Type B pancreatic cell (in vitro differentiated cells): ENCODE measurements around the gene OR1L6. TPM values are rescaled to one million over a fixed set of nuclear protein-coding genes. Genes with fewer than 3 reads are reported as not detected.

Source experiments
- DNase-seq: peaks from one replicate; pipeline ENCODE4 v3.0.0; 2021; ENCODE audit warnings: mixed read lengths; ENCODE audit not compliant: unreplicated experiment; ENCODE audit errors: extremely low spot score
- H3K27ac Mint-ChIP-seq: 2 replicates; pipeline ENCODE4 v1.8.0; 2021; ENCODE audit warnings: mild to moderate bottlenecking, mixed read lengths
- H3K27me3 Mint-ChIP-seq: 2 replicates; pipeline ENCODE4 v1.8.0; 2021; ENCODE audit warnings: mixed read lengths
- H3K36me3 Mint-ChIP-seq: 2 replicates; pipeline ENCODE4 v1.8.0; 2021; ENCODE audit warnings: mixed read lengths
- H3K4me1 Mint-ChIP-seq: one replicate; pipeline ENCODE4 v1.8.0; 2021; ENCODE audit warnings: mixed read lengths; ENCODE audit not compliant: unreplicated experiment
- H3K4me3 Mint-ChIP-seq: 2 replicates; pipeline ENCODE4 v1.8.0; 2021; ENCODE audit warnings: mild to moderate bottlenecking, mixed read lengths
- H3K9me3 Mint-ChIP-seq: 2 replicates; pipeline ENCODE4 v1.8.0; 2021; ENCODE audit warnings: mixed read lengths
- CTCF ChIP-seq: fragments of 200-600 bp; sonication (generic); conservative IDR thresholded peaks from 2 replicates; pipeline ENCODE4 v1.5.0; 2021; ENCODE audit warnings: antibody characterized with exemption, mild to moderate bottlenecking
- total RNA-seq: library from RNA; stranded (reverse); gene quantifications from 2 replicates; pipeline ENCODE4 v1.2.1, GENCODE V29; 2021; ENCODE audit warnings: low replicate concordance

The OR1L6 gene
- total RNA-seq, 1 donor from 2014 or later = not detected

- Mint-ChIP-seq H3K9me3 (no peaks in the 10 kb centered on the region), H3K36me3 (no peaks in the 10 kb centered on the region), H3K27ac (no peak overlapping the region), H3K27me3 (peaks cover under 1% of the 10 kb centered on the region), H3K4me3 (no peak overlapping the region), H3K4me1 (no peaks in the 10 kb centered on the region)
- TF ChIP-seq CTCF = no peak
- no peak for DNase-seq
These were observed 25.7 kb downstream of the OR1L6 start for GRCh38 chr9:122767817-122768216.

- Mint-ChIP-seq H3K36me3 (no peaks in the 10 kb centered on the region), H3K9me3 (no peaks in the 10 kb centered on the region), H3K4me1 (no peaks in the 10 kb centered on the region), H3K27ac (no peak overlapping the region), H3K4me3 (no peak overlapping the region), H3K27me3 (peaks cover 12% of the 10 kb centered on the region)
- no peak for TF ChIP-seq CTCF
- no peak for DNase-seq
These were observed 34.9 kb downstream of the OR1L6 start for GRCh38 chr9:122777052-122777451.

GRCh38 chr9:122777935-122778627 lies 36.0 kb downstream of the OR1L6 start:
- Mint-ChIP-seq H3K27ac (no peak overlapping the region), H3K4me3 (no peak overlapping the region), H3K9me3 (no peaks in the 10 kb centered on the region), H3K36me3 (no peaks in the 10 kb centered on the region), H3K4me1 (no peaks in the 10 kb centered on the region), H3K27me3 (peaks cover 13% of the 10 kb centered on the region)
- no peak for DNase-seq
- no peak for TF ChIP-seq CTCF

GRCh38 chr9:122779181-122779580 lies 37.1 kb downstream of the OR1L6 start:
- H3K27ac Mint-ChIP-seq = no peak overlapping the region
- peaks cover 16% of the 10 kb centered on the region for H3K27me3 Mint-ChIP-seq
- no peak overlapping the region for H3K4me3 Mint-ChIP-seq
- H3K36me3 Mint-ChIP-seq = no peaks in the 10 kb centered on the region
- no peaks in the 10 kb centered on the region for H3K9me3 Mint-ChIP-seq
- TF ChIP-seq CTCF = no peak
- no peak for DNase-seq
- H3K4me1 Mint-ChIP-seq = no peaks in the 10 kb centered on the region

- no peak overlapping the region for H3K27ac Mint-ChIP-seq
- no peaks in the 10 kb centered on the region for H3K36me3 Mint-ChIP-seq
- H3K9me3 Mint-ChIP-seq = no peaks in the 10 kb centered on the region
- no peaks in the 10 kb centered on the region for H3K4me1 Mint-ChIP-seq
- no peak overlapping the region for H3K4me3 Mint-ChIP-seq
- TF ChIP-seq CTCF = no peak
- H3K27me3 Mint-ChIP-seq = peaks cover 21% of the 10 kb centered on the region
- DNase-seq = no peak
These were observed 37.9 kb downstream of the OR1L6 start for GRCh38 chr9:122780026-122780425.

- H3K4me3 Mint-ChIP-seq = no peak overlapping the region
- no peaks in the 10 kb centered on the region for H3K4me1 Mint-ChIP-seq
- no peaks in the 10 kb centered on the region for H3K9me3 Mint-ChIP-seq
- H3K27me3 Mint-ChIP-seq = peaks cover 18% of the 10 kb centered on the region
- H3K36me3 Mint-ChIP-seq = no peaks in the 10 kb centered on the region
- TF ChIP-seq CTCF = no peak
- no peak for DNase-seq
- no peak overlapping the region for H3K27ac Mint-ChIP-seq
These were observed 39.6 kb downstream of the OR1L6 start for GRCh38 chr9:122781671-122782070.
